PFSK-1 (cell line): ENCODE data around the gene C16orf92.

Source experiments
- FOXP2 ChIP-seq: optimal IDR thresholded peaks from 2 replicates; pipeline ENCODE3; 2011; ENCODE audit warnings: borderline replicate concordance, control low read depth, inconsistent platforms; ENCODE audit not compliant: insufficient read depth; ENCODE audit errors: extremely low read length, extremely low read depth
- POLR2AphosphoS5 ChIP-seq: IDR thresholded peaks from 2 replicates; pipeline ENCODE4 v1.6.1; 2012; ENCODE audit warnings: low read depth, mild to moderate bottlenecking, control low read depth, low read length, moderate library complexity
- REST ChIP-seq, 2 experiments: IDR thresholded peaks; 2 replicates each; pipeline versions ENCODE4 v1.6.1 to v1.8.0; 2011 to 2012; ENCODE audit warnings: low read depth in 2 of 2, low read length in 2 of 2, control low read depth in 1 of 2, inconsistent platforms in 1 of 2, mild to moderate bottlenecking in 1 of 2, moderate library complexity in 1 of 2; ENCODE audit not compliant: insufficient read depth in 1 of 2
- SIN3A ChIP-seq: IDR thresholded peaks from 2 replicates; pipeline ENCODE4 v1.6.1; 2012; ENCODE audit warnings: mild to moderate bottlenecking, low read length, moderate library complexity, borderline replicate concordance; ENCODE audit not compliant: insufficient read depth
- TAF1 ChIP-seq: IDR thresholded peaks from 2 replicates; pipeline ENCODE4 v1.6.1; 2012; ENCODE audit warnings: low read length, control low read depth, borderline replicate concordance; ENCODE audit not compliant: insufficient read depth

GRCh38 chr16:30016555-30017276 lies 6.3 kb upstream of the C16orf92 start:
- TF ChIP-seq SIN3A (no peak), REST (IDR thresholded peaks at IDR 0.05; ENCODE audit: insufficient read depth in 1 of 2, low read depth in 2 of 2, low read length in 2 of 2) (no peak), POLR2AphosphoS5 (no peak), TAF1 (no peak), FOXP2 (no peak)
